IMR-90 (cell line): ENCODE results near the gene NPFFR2. TPM values are rescaled to one million over a fixed set of nuclear protein-coding genes. Genes with fewer than 3 reads are reported as not detected.

Experiments used
- ATAC-seq: fragments of 200-7000 bp; cut with Tn5 transposase; 2 replicates; pipeline ENCODE4 v1.9.1; 2020; ENCODE audit warnings: low read depth, mild to moderate bottlenecking, moderate library complexity
- BruUV-seq: library from RNA; stranded (reverse); fragments of 400-500 nt; replicated peaks from 2 replicates; lab custom pipeline; 2021; lab: Mats Ljungman, UMichigan
- CTCF ChIA-PET: fragments of 300-600 bp; formaldehyde crosslinking; extraction: SDS; loops from one replicate; lab custom pipeline; 2021; ENCODE audit warnings: antibody characterized with exemption; lab: Yijun Ruan, JAX
- POLR2A ChIA-PET: fragments of 300-600 bp; sonication (Branson Sonifier 250); formaldehyde crosslinking; loops from one replicate; lab custom pipeline; 2022; ENCODE audit warnings: antibody characterized with exemption; ENCODE audit not compliant: unreplicated experiment; lab: Charles Lee
- DNase-seq: peaks from one replicate; pipeline ENCODE4 v3.0.0; 2013
- H2AFZ ChIP-seq: replicated peaks from 2 replicates; pipeline ENCODE3; 2013; ENCODE audit warnings: low read length, mild to moderate bottlenecking; ENCODE audit not compliant: poor library complexity
- H2AK5ac ChIP-seq: 2 replicates; pipeline ENCODE4 v1.6.1; 2013; ENCODE audit warnings: low read depth, low read length, inconsistent platforms
- H2AK9ac ChIP-seq: replicated peaks from 2 replicates; pipeline ENCODE3; 2013; ENCODE audit warnings: mild to moderate bottlenecking, low read depth, low read length, moderate library complexity; ENCODE audit not compliant: poor library complexity
- H2BK120ac ChIP-seq: 2 replicates; pipeline ENCODE4 v1.6.1; 2013; ENCODE audit warnings: low read depth, low read length, inconsistent platforms
- H2BK15ac ChIP-seq: 3 replicates; pipeline ENCODE4 v1.6.1; 2013; ENCODE audit warnings: low read depth, low read length, inconsistent platforms
- H2BK20ac ChIP-seq: 2 replicates; pipeline ENCODE4 v1.6.1; 2013; ENCODE audit warnings: low read depth, mild to moderate bottlenecking, inconsistent platforms, low read length, moderate library complexity
- H2BK5ac ChIP-seq: 2 replicates; pipeline ENCODE4 v1.6.1; 2013; ENCODE audit warnings: mild to moderate bottlenecking, low read depth, low read length, inconsistent platforms; ENCODE audit not compliant: poor library complexity, severe bottlenecking
- H3K14ac ChIP-seq: replicated peaks from 2 replicates; pipeline ENCODE4 v1.6.1; 2013; ENCODE audit warnings: low read depth, low read length, inconsistent platforms
- H3K18ac ChIP-seq: 2 replicates; pipeline ENCODE4 v1.6.1; 2013; ENCODE audit warnings: low read depth, low read length, control low read depth
- H3K23ac ChIP-seq: 2 replicates; pipeline ENCODE4 v1.6.1; 2013; ENCODE audit warnings: low read depth, low read length, inconsistent platforms
- H3K27ac ChIP-seq: 2 replicates; pipeline ENCODE4 v1.5.1; 2013; ENCODE audit warnings: mild to moderate bottlenecking, control low read depth, low read length; ENCODE audit not compliant: insufficient read depth
- H3K27me3 ChIP-seq: 2 replicates; pipeline ENCODE4 v1.6.1; 2013; ENCODE audit warnings: low read length; ENCODE audit not compliant: control insufficient read depth, insufficient read depth
- H3K36me3 ChIP-seq: 2 replicates; pipeline ENCODE4 v1.6.1; 2013; ENCODE audit warnings: low read length, mixed read lengths; ENCODE audit not compliant: control insufficient read depth, insufficient read depth
- H3K4ac ChIP-seq: 2 replicates; pipeline ENCODE4 v1.6.1; 2013; ENCODE audit warnings: low read depth, low read length, inconsistent platforms
- H3K4me1 ChIP-seq: 2 replicates; pipeline ENCODE4 v1.6.1; 2013; ENCODE audit warnings: low read length, mixed read lengths; ENCODE audit not compliant: control insufficient read depth, insufficient read depth
- H3K4me2 ChIP-seq: 2 replicates; pipeline ENCODE4 v1.6.1; 2013; ENCODE audit warnings: low read depth, mild to moderate bottlenecking, control low read depth, low read length, moderate library complexity
- H3K4me3 ChIP-seq: 2 replicates; pipeline ENCODE4 v1.5.1; 2013; ENCODE audit warnings: low read depth, mild to moderate bottlenecking, control low read depth, low read length, moderate library complexity; ENCODE audit not compliant: insufficient read depth
- H3K56ac ChIP-seq: 2 replicates; pipeline ENCODE4 v1.6.1; 2013; ENCODE audit warnings: low read length, inconsistent platforms; ENCODE audit not compliant: insufficient read depth; ENCODE audit errors: extremely low read depth
- H3K79me1 ChIP-seq, 2 experiments: 2 replicates each; pipeline ENCODE4 v1.6.1; 2013; ENCODE audit warnings: low read length in 2 of 2, inconsistent platforms in 1 of 2, low read depth in 1 of 2
- H3K9ac ChIP-seq: 2 replicates; pipeline ENCODE4 v1.6.1; 2013; ENCODE audit warnings: low read depth, low read length, control low read depth
- H3K9me1 ChIP-seq: 2 replicates; pipeline ENCODE4 v1.6.1; 2013; ENCODE audit warnings: low read length, inconsistent platforms; ENCODE audit not compliant: insufficient read depth
- H3K9me3 ChIP-seq: 2 replicates; pipeline ENCODE4 v1.6.1; 2013; ENCODE audit warnings: low read length; ENCODE audit not compliant: control insufficient read depth, insufficient read depth
- H4K20me1 ChIP-seq: 2 replicates; pipeline ENCODE4 v1.6.1; 2013; ENCODE audit warnings: low read length, inconsistent platforms; ENCODE audit not compliant: insufficient read depth
- H4K5ac ChIP-seq: 2 replicates; pipeline ENCODE4 v1.6.1; 2013; ENCODE audit warnings: mild to moderate bottlenecking, low read depth, low read length, control low read depth
- H4K8ac ChIP-seq, 2 experiments: 2 replicates each; pipeline ENCODE4 v1.6.1; 2013; ENCODE audit warnings: low read depth in 2 of 2, low read length in 2 of 2, control low read depth in 1 of 2, inconsistent platforms in 1 of 2
- H4K91ac ChIP-seq: 2 replicates; pipeline ENCODE4 v1.6.1; 2013; ENCODE audit warnings: low read depth, low read length, inconsistent platforms; ENCODE audit not compliant: insufficient read depth
- CEBPB ChIP-seq: IDR thresholded peaks from 2 replicates; pipeline ENCODE4 v1.6.1; 2012; ENCODE audit warnings: low read depth, low read length, improper control_type of control experiment
- CTCF ChIP-seq: conservative IDR thresholded peaks from 2 replicates; pipeline ENCODE4 v1.5.1; 2012; ENCODE audit warnings: mild to moderate bottlenecking, low read depth, low read length, improper control_type of control experiment
- ELK1 ChIP-seq: fragments of 150-350 bp; IDR thresholded peaks from 2 replicates; pipeline ENCODE4 v1.6.1; 2016; ENCODE audit warnings: low read depth, mild to moderate bottlenecking, low read length, moderate library complexity, borderline replicate concordance
- MAFK ChIP-seq: IDR thresholded peaks from 2 replicates; pipeline ENCODE4 v1.6.1; 2012; ENCODE audit warnings: low read depth, low read length, improper control_type of control experiment
- MAZ ChIP-seq: IDR thresholded peaks from 2 replicates; pipeline ENCODE4 v1.6.1; 2012; ENCODE audit warnings: low read depth, mild to moderate bottlenecking, low read length, improper control_type of control experiment, moderate library complexity, borderline replicate concordance
- MXI1 ChIP-seq: IDR thresholded peaks from 2 replicates; pipeline ENCODE4 v1.6.1; 2012; ENCODE audit warnings: low read depth, mild to moderate bottlenecking, low read length, moderate library complexity, borderline replicate concordance
- NFE2L2 ChIP-seq: fragments of 150-350 bp; IDR thresholded peaks from 2 replicates; pipeline ENCODE4 v1.6.1; 2016; ENCODE audit warnings: low read depth, mild to moderate bottlenecking, low read length
- POLR2A ChIP-seq: IDR thresholded peaks from 2 replicates; pipeline ENCODE4 v1.6.1; 2012; ENCODE audit warnings: mild to moderate bottlenecking, low read depth, low read length
- dilution Hi-C: fragments of 300-500 bp; cut with HindIII; formaldehyde crosslinking; loops from one replicate; pipeline ENCODE4 v1.14.3; 2018; ENCODE audit warnings: low sequenced_read_pairs; ENCODE audit not compliant: unreplicated experiment
- in situ Hi-C: fragments of 300-500 bp; cut with MboI; formaldehyde crosslinking; loops from 3 replicates; pipeline ENCODE4 v1.14.3; 2019; ENCODE audit warnings: low sequenced_read_pairs, inconsistent platforms, mixed read lengths
- intact Hi-C: fragments of 100-400 bp; cut with micrococcal nuclease; formaldehyde crosslinking; loops from 2 replicates; pipeline ENCODE4 v1.10.0; 2022
- polyA plus RNA-seq, 3 experiments: library from polyadenylated mRNA; depleted of rRNA; stranded (reverse); fragments of >200 nt; gene quantifications; 2 replicates each; pipeline ENCODE4 v1.2.3, GENCODE V29; 2012; ENCODE audit warnings: low replicate concordance in 1 of 3
- total RNA-seq: library from RNA; depleted of rRNA; stranded (reverse); fragments of >200 nt; gene quantifications from 2 replicates; pipeline ENCODE4 v1.2.3, GENCODE V29; 2012

NPFFR2 gene
- total and polyA plus RNA-seq, 2 of the 4 experiments (the other 2 are of a cell fraction) = not detected

GRCh38 chr4:72128741-72129140, 96.9 kb downstream of the NPFFR2 start:
- Histone ChIP-seq H3K23ac (no peak overlapping the region), H3K4me3 (no peak overlapping the region), H3K27ac (no peak overlapping the region), H2BK15ac (no peak overlapping the region), H3K4me2 (no peak overlapping the region), H2BK120ac (no peak overlapping the region), H2AK5ac (no peak overlapping the region), H3K27me3 (no peaks in the 10 kb centered on the region), H3K14ac (no peak overlapping the region), H4K20me1 (no peaks in the 10 kb centered on the region), H3K36me3 (no peaks in the 10 kb centered on the region), H3K56ac (no peak overlapping the region), H2AFZ (no peak overlapping the region), H3K9ac (no peak overlapping the region), H3K4me1 (no peaks in the 10 kb centered on the region), H2BK5ac (no peak overlapping the region), H3K18ac (no peak overlapping the region), H2AK9ac (no peak overlapping the region), H3K9me1 (no peaks in the 10 kb centered on the region), H3K9me3 (no peaks in the 10 kb centered on the region), H4K5ac (no peak overlapping the region), H3K79me1 (no peaks in the 10 kb centered on the region), H4K91ac (no peak overlapping the region), H3K4ac (no peak overlapping the region), H2BK20ac (no peak overlapping the region), H4K8ac (no peak overlapping the region)
- no peak for ATAC-seq
- no peak for DNase-seq
- dilution Hi-C loops = no loop called here
- CTCF ChIA-PET = no interaction called here
- no TSS peak for BruUV-seq
- POLR2A ChIA-PET = no interaction called here
- in situ Hi-C loops = no loop called here
- TF ChIP-seq CEBPB = no peak
- TF ChIP-seq NFE2L2 = no peak
- no peak for TF ChIP-seq POLR2A
- no peak for TF ChIP-seq MAZ
- TF ChIP-seq ELK1 = no peak
- TF ChIP-seq MXI1 = no peak
- no peak for TF ChIP-seq MAFK
- no peak for TF ChIP-seq CTCF
- intact Hi-C loops = no loop called here
